Activated CD8-positive, alpha-beta memory T cell treated with anti-CD3 and anti-CD28 coated beads for 1 hour (primary cell): ENCODE data around the gene ZBTB16.

Experiments
- DNase-seq, 2 donors: peaks; one replicate each; pipeline ENCODE4 v3.0.0-alpha.2; 2020; ENCODE audit warnings: low read depth in 1 of 2; ENCODE audit errors: extremely low read depth in 1 of 2

Gene ZBTB16

GRCh38 chr11:114228435-114229411 is 169.2 kb downstream of the ZBTB16 start:
- no peak for DNase-seq

DNA sequence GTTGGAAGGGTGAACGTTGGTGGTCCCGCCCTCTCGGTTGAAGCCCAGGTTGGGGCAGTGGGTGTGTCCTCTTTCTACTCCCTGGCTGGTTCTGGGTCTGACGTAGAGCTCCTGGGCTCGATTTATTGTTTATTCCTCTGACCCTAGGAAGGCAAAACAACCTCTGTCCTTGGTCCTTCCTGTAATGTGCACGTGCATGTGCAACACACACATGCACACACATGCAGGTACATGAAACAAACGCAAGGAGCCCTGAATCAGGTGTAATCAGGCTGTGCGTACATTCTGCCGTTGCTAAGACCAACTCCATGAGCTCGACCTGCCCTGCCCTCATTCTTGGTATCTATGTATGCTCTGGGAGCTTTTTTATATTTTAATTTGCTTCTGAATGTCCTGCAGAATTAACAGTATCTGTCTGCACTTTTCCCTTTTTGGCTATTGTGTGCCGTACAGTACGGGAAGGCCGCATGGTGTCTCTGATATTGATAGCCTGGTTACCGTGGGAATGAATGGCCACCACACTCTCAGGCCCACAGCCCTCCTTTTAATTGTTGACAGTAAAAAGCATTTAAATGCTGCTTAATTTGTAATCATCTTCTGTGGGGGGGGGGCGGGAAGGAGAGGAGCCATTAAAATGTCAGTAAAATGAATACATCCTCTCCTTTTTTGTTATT is 170.7 kb downstream of the ZBTB16 start:
- DNase-seq, result no peak

DNA sequence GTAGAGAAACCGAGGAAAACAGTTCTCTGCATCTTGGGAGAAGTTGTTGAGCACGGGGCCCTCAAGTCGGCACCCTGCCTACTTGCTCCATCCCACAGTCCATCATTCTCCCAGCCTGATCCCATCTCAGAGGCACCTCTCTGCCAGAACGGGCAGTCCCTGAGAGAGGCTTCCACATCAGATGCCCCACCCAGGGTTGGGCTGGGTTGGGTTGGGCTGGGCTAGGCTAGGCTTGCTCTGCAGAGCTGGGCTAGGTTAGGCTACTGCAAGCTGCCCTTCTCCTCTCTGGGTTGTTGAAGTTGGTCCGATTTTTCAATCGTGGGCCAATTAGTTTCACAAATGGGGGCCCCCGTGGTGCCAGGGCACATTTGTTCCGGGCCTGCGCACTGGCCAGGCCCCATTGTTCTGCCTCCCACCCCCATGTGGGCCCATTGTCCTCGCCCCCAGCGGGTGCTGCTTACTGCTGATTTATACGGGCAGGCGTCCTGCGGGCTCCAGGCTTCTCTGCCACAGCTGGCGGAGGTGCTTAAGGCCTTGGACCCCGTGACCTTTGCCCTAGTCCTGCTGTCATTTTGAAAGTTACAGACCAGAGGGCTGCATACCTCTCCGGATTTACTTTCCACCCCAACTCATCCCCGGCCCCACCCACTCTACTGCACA is 173.0 kb downstream of the ZBTB16 start:
- DNase-seq, result no peak

- no peak for DNase-seq
Observed at GRCh38 chr11:114233755-114234154, 174.2 kb downstream of the ZBTB16 start.

GRCh38 chr11:114236829-114237228 is 177.3 kb downstream of the ZBTB16 start:
- no peak for DNase-seq

DNA sequence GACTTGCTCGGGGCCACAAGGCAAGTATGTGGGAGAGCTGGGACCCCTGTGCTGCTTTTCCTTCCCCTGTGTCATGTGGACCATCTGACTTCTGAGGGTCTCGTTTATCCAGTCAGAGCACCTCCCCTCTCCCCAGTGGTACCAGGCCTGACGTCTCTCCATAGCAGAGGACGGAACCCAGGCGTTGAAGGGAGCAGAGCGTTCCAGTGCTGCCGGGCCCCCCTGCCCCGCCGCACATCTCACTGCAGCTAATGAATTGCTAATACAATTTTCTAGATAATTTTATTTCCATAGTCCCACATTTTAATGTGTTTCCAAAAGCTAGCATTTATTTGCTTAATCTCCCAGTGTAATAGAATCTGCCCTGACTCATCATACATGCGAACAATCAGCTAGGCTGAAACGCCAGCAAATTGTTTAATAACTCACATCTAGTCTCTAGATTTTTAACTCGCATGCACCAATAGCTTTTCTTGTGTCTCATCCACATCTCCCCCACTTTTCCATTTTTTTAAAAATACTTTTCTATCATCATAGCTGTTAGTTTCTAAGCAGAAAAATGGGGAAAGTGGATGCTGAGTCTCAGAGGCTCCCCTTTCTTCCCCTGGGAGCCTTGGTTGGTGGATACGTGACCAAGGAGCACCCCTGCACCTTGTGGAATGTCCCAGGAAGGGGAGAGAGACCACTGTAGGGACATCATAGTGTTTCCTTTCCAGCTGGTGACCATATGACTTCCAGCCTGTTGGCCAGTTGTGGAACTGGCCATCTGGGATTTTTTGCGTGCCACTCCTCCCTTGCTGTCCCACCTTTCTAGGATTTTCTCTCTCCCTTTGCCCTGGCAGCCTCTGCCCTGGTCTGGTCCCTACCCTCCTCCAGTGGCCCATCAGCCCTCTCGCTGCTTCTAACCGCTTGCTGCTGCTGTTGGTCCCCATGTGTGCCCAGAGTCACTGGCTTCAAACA is 178.1 kb downstream of the ZBTB16 start:
- DNase-seq, result no peak

- no peak for DNase-seq
Observed at GRCh38 chr11:114239753-114240161, 180.2 kb downstream of the ZBTB16 start.

DNA sequence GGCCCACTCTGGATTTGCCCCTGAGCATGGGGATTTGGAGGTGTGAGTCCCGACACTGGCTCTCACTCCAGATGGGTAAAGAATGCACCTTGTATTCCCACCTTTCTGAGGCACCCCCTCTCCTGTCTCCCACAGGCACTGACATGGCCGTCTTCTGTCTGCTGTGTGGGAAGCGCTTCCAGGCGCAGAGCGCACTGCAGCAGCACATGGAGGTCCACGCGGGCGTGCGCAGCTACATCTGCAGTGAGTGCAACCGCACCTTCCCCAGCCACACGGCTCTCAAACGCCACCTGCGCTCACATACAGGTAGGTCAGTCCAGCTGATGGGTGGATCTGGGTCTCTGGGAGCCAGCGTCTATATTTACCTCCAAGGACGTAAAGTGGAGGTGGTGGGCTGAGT is 182.5 kb downstream of the ZBTB16 start:
- no peak for DNase-seq

GRCh38 chr11:114243461-114244372 is 184.2 kb downstream of the ZBTB16 start:
- DNase-seq, result no peak

DNA sequence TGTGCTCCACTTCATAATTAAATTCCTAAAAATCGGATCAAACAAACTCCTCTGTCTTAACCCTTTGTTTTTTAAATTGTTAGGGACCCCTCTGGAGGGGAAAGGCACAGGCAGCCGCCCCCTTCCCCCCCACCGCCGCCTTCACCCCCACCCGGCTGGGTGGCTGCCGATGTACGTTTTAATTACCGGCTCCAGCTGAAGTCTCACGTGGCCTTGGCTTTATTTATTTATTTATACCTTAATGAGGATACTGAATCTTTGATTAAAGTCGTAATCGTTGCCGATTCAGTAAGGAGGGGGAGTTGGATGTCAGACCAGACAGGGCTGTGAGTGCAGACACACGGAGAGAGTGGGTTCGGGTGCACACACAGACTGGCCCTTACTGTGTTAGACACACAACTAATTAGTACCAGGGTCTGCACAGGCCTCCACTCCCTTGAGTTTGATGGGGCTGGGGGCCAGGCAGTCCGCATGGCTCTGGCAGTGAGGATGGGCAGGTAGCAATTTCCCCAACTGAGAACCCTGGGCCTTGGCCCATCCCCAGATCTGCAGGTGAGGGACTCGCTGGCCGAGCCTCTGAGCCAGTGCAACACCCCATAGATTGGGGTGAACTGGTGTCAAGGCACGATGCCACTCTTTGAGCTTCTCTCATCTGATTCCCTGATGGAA is 185.3 kb downstream of the ZBTB16 start:
- no peak for DNase-seq

DNA sequence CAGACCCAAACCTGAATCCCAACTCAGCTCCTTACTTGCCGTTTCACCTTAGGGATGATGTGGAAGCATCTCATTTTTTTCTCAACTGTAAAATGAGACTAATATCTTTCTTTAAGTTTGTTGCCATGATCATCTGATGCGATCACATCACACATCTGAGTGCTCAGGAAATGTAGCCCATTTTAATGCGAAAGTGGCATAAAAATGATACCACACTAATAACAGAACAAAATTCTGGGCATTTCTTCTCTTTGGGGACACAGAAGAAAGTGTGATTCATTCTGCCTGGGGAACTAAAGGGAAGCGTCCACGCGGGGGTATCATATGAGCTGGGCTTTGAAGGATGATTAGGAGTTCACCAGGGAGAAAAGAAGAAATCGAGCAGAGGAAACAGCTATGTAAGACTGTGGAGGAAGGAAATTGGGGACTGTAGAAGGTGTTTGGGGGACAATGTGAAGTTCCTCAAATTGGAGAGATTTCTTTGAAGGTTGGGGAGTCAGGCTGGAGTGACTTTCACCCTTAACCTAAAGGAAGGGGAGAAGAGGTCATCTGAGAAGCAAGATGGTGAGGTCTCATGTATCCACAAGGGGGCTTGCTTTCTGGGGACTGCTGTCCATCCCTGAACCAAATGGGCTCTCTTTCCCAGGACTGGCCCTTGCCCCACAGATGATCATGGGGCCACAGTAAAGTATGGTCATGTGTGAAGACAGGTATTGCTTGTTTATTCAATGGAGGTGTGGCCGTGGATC is 187.0 kb downstream of the ZBTB16 start:
- DNase-seq, result no peak

DNA sequence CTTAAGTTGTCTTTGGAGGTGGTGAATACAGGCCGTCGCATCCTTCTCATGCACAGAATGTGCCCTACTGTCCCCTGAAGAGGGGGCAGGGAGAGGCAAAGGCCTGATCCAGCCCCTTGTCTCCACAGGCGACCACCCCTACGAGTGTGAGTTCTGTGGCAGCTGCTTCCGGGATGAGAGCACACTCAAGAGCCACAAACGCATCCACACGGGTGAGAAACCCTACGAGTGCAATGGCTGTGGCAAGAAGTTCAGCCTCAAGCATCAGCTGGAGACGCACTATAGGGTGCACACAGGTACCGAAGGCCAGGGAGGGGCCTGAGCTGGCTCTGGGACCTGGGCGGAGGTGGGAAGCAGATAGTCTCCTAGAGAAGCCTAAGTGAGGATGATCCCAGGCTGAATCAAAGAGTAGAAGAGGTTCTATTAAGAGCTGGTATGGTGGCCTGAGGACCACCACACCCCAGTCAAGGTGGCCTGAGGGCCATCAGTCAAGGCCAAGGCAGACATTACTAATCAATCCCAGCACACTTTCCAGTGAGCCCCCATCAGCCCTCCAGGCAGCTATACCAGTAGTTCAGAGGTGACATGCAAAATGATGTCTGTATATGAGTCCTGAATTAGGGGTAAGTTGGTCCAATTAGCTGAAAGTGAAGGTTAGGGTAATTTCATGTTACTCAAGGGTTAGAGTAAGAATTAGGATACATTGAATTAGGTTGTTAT is 187.7 kb downstream of the ZBTB16 start:
- DNase-seq, result no peak

GRCh38 chr11:114250180-114250579 is 190.7 kb downstream of the ZBTB16 start:
- no peak for DNase-seq

GRCh38 chr11:114250993-114251814 is 191.7 kb downstream of the ZBTB16 start:
- DNase-seq, result no peak

DNA sequence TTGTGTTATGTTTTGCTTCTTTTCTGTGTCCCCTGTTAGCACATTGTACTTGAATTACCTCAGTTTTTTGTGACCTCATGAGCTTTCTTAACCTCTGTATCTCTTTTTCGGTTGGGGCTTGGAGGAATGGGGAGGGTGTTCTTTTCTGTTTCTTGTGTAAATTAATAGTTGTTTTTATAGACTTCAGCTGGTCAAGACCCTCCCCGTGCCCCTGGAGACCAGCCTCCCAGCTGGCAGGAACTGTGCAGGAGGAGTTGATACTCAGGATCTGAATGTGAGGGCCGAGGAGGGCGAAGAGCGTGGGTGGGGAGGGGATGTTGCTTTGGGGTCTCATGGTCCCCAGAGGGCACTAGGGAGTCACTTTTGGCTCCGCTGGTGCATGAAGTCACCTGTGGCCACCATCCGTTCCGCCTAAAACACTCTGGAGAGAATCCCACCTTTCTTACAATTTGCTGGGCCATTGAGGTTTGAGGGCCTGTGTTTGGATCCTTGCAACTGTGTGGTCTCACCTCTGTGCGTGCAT is 192.4 kb downstream of the ZBTB16 start:
- DNase-seq, result no peak

GRCh38 chr11:114252767-114253166 is 193.3 kb downstream of the ZBTB16 start:
- no peak for DNase-seq
